Smooth muscle cell (in vitro differentiated cells): ENCODE measurements around the gene ACO2. TPM values are rescaled to one million over a fixed set of nuclear protein-coding genes. Genes with fewer than 3 reads are reported as not detected.
"Not testable (repeated sequence)": the region's sequence is repeated elsewhere in the genome, so short reads cannot be mapped to it uniquely, and the experiment has no call there.

Source experiments
- DNase-seq: peaks from one replicate; lab custom pipeline; 2025; ENCODE audit not compliant: unreplicated experiment; lab: John Stamatoyannopoulos, UW
- H2AFZ ChIP-seq: fragments of 200-600 bp; sonication (generic); 2 replicates; pipeline ENCODE4 v1.6.0; 2016; ENCODE audit warnings: antibody characterized with exemption, low read depth, mild to moderate bottlenecking
- H3F3A ChIP-seq: fragments of 200-600 bp; sonication (generic); 2 replicates; pipeline ENCODE4 v1.6.0; 2017; ENCODE audit warnings: antibody characterized with exemption, low read depth
- H3K27ac ChIP-seq: fragments of 200-600 bp; sonication (generic); 2 replicates; pipeline ENCODE4 v1.5.1; 2016; ENCODE audit warnings: low read depth, mild to moderate bottlenecking
- H3K27me3 ChIP-seq: fragments of 200-600 bp; sonication (generic); 2 replicates; pipeline ENCODE4 v1.6.1; 2016; ENCODE audit warnings: low read depth, mild to moderate bottlenecking
- H3K36me3 ChIP-seq: fragments of 200-600 bp; sonication (generic); 2 replicates; pipeline ENCODE4 v1.5.1; 2016; ENCODE audit warnings: low read depth
- H3K4me1 ChIP-seq: fragments of 200-600 bp; sonication (generic); 2 replicates; pipeline ENCODE4 v1.5.1; 2016; ENCODE audit warnings: low read depth
- H3K4me2 ChIP-seq: fragments of 200-600 bp; sonication (generic); 2 replicates; pipeline ENCODE4 v1.6.0; 2016; ENCODE audit warnings: mild to moderate bottlenecking
- H3K4me3 ChIP-seq: fragments of 200-600 bp; sonication (generic); 2 replicates; pipeline ENCODE4 v1.5.1; 2016; ENCODE audit warnings: mild to moderate bottlenecking
- H3K79me2 ChIP-seq: fragments of 200-600 bp; sonication (generic); 2 replicates; pipeline ENCODE4 v1.6.0; 2016; ENCODE audit warnings: low read depth, mild to moderate bottlenecking
- H3K9ac ChIP-seq: fragments of 200-600 bp; sonication (generic); 2 replicates; pipeline ENCODE4 v1.6.0; 2016; ENCODE audit warnings: low read depth
- H3K9me3 ChIP-seq: fragments of 200-600 bp; sonication (generic); replicated peaks from 2 replicates; pipeline ENCODE4 v1.5.1; 2016; ENCODE audit warnings: low read depth
- H4K20me1 ChIP-seq: fragments of 200-600 bp; sonication (generic); 2 replicates; pipeline ENCODE4 v1.6.0; 2016; ENCODE audit warnings: low read depth
- CTCF ChIP-seq: fragments of 200-600 bp; sonication (generic); IDR thresholded peaks from 2 replicates; pipeline ENCODE4 v1.5.1; 2017; ENCODE audit warnings: borderline replicate concordance, mild to moderate bottlenecking, antibody characterized with exemption; ENCODE audit not compliant: insufficient read depth, poor library complexity, severe bottlenecking
- WGBS: methylation state at CpG from one replicate; pipeline ENCODE4 v1.1.7; 2016; ENCODE audit warnings: low lambda C conversion rate; 5-methylcytosine and 5-hydroxymethylcytosine counted together
- polyA plus RNA-seq: library from polyadenylated mRNA; unstranded; fragments of >200 nt; fragmentation: Nextera tagmentation; extraction: Ambion mirVana; gene quantifications from 2 replicates; pipeline ENCODE4 v1.2.1, GENCODE V29; 2016
- total RNA-seq: library from RNA; depleted of rRNA; stranded (reverse); fragments of >200 nt; gene quantifications from 2 replicates; pipeline ENCODE4 v1.2.3, GENCODE V29; 2014

Gene ACO2
- total and polyA plus RNA-seq, 2 experiments from 2014 or later = 33.0 to 72.1 TPM

GRCh38 chr22:41435560-41435959, 33.4 kb upstream of the ACO2 start:
- Histone ChIP-seq H3K4me1 (no peaks in the 10 kb centered on the region), H3K36me3 (no peaks in the 10 kb centered on the region), H3K9ac (no peak overlapping the region), H4K20me1 (peaks cover 97% of the 10 kb centered on the region), H3K9me3 (no peaks in the 10 kb centered on the region), H2AFZ (no peak overlapping the region), H3K79me2 (peaks cover 59% of the 10 kb centered on the region), H3K27ac (no peak overlapping the region), H3F3A (no peaks in the 10 kb centered on the region), H3K4me3 (no peak overlapping the region), H3K27me3 (no peaks in the 10 kb centered on the region), H3K4me2 (no peak overlapping the region)
- DNase-seq = no peak
- WGBS = 87% methylated on average over 4 of the region's 4 CpGs
- TF ChIP-seq CTCF = no peak

GRCh38 chr22:41436322-41437113, 32.4 kb upstream of the ACO2 start:
- Histone ChIP-seq H3K79me2 (peaks cover 68% of the 10 kb centered on the region), H3K4me3 (no peak overlapping the region), H3K36me3 (no peaks in the 10 kb centered on the region), H3K27me3 (no peaks in the 10 kb centered on the region), H3K9me3 (no peaks in the 10 kb centered on the region), H3K27ac (no peak overlapping the region), H3F3A (no peaks in the 10 kb centered on the region), H3K4me1 (no peaks in the 10 kb centered on the region), H3K4me2 (no peak overlapping the region), H4K20me1 (peaks cover 100% of the 10 kb centered on the region), H2AFZ (no peak overlapping the region), H3K9ac (no peak overlapping the region)
- no peak for TF ChIP-seq CTCF
- no peak for DNase-seq
- WGBS = 92% methylated on average over 23 of the region's 23 CpGs

GRCh38 chr22:41437198-41437597, 31.7 kb upstream of the ACO2 start:
- no peak overlapping the region for H2AFZ ChIP-seq
- H3K9me3 ChIP-seq = no peaks in the 10 kb centered on the region
- H3K4me3 ChIP-seq = no peak overlapping the region
- H4K20me1 ChIP-seq = peaks cover 100% of the 10 kb centered on the region
- H3K27ac ChIP-seq = no peak overlapping the region
- no peak overlapping the region for H3K4me2 ChIP-seq
- peaks cover 75% of the 10 kb centered on the region for H3K79me2 ChIP-seq
- WGBS = 97% methylated on average over 7 of the region's 7 CpGs
- peaks cover 4% of the 10 kb centered on the region for H3K4me1 ChIP-seq
- H3K36me3 ChIP-seq = no peaks in the 10 kb centered on the region
- no peaks in the 10 kb centered on the region for H3F3A ChIP-seq
- H3K27me3 ChIP-seq = no peaks in the 10 kb centered on the region
- no peak for DNase-seq
- no peak overlapping the region for H3K9ac ChIP-seq
- no peak for TF ChIP-seq CTCF

GRCh38 chr22:41440511-41440910, 28.4 kb upstream of the ACO2 start:
- H4K20me1 ChIP-seq = peaks cover 94% of the 10 kb centered on the region

More at GRCh38 chr22:41440511-41440910, 28.4 kb upstream of the ACO2 start:
- H3K79me2 ChIP-seq = peaks cover 89% of the 10 kb centered on the region
- WGBS = 85% methylated on average over 5 of the region's 5 CpGs
- not testable (repeated sequence) for H2AFZ ChIP-seq, H3K9ac ChIP-seq, H3K36me3 ChIP-seq, H3F3A ChIP-seq, H3K27me3 ChIP-seq, H3K4me2 ChIP-seq, H3K9me3 ChIP-seq, H3K27ac ChIP-seq, H3K4me3 ChIP-seq, DNase-seq, H3K4me1 ChIP-seq
